NCI-H524 (cell line): ENCODE measurements around the gene THUMPD3.

ENCODE experiments used
- DNase-seq, 2 experiments: peaks; one replicate each; lab custom pipeline; 2025; lab: John Stamatoyannopoulos, UW

Gene THUMPD3

DNA sequence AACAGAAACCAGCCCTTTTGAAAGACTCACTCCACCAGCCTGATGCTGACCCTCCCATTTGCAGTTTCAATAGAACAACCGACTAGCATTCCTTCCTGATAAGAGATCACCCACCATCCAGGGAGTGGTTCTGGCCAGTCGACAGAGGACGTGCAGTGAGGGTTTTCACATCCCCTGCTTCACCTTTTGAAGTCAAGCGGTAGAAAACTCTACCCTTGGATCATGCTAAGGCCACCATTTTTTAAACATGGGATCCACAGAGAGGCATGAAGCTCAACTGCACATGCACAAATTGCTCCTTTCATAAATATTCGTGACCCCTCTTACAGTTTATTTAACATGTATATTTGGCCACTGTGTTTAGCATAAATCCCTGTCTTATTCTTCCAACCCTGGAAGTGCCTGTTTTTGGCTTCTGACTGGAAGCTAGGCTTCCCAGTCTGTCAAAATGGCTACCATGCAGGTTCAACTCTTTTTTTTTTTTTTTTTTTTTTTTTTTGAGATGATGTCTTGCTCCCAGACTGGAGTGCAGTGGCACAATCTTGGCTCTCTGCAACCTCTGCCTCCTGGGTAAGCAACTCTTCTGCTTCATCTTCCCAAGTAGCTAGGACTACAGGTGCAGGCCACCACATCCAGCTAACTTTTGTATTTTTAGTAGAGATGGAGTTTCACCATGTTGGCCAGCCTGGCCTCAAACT is 1.0 kb upstream of the THUMPD3 start:
- DNase-seq = no peak

DNA sequence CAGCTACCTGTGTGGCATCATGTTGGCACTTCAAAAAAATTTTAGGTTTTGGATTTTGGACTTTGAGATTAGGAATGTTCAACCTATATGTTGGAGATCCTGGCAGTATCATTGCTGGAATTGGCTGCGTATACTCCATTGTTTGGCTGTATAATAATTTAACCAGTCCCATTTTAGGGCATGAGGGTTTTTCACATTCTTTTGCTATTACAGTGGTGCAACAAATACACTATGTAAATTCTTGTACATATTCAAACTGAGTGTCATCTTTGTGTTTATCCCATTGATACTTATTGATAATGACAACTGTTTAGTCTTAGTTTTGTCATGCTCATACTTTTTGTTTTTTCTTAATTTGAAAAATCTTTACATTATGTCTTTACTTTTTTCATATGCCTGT is 6.7 kb downstream of the THUMPD3 start:
- DNase-seq = no peak

DNA sequence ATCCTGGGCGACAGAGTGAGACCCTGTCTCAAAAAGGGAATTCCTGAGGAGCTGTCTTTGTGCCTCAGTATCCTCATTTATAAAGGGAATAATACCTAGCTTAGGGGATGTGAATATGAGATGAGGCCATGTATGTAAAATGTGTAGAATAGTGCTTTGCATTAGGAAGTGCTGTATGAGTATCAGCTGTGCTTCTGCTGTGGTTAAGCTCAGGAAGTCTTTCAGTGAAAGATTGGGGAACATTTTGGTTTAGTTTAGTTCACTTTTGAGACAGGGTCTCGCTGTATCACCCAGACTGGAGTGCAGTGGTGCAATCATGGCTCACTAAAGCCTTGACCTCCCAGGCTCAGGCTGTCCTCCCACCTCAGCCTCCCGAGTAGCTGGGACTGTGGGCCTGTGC is 10.6 kb downstream of the THUMPD3 start:
- DNase-seq = no peak

DNA sequence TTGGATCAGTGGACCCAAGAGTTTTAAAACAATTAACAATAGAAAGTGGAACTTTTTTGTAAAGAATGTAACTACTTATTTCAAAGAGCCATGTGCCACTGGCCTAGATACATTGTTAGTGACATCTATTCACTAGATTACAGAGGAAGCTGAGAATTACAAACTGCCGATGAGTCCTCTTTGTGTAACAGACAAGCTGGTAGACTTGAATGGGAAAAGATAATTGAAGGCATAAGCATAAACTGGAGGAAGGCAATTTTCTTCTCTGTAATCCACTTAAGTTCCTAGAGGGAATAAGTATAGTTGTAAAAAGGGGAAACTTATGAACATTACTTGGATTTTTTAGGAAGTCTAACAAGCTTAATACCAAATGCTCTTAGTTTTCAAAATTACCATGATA is 15.1 kb downstream of the THUMPD3 start:
- no peak for DNase-seq

DNA sequence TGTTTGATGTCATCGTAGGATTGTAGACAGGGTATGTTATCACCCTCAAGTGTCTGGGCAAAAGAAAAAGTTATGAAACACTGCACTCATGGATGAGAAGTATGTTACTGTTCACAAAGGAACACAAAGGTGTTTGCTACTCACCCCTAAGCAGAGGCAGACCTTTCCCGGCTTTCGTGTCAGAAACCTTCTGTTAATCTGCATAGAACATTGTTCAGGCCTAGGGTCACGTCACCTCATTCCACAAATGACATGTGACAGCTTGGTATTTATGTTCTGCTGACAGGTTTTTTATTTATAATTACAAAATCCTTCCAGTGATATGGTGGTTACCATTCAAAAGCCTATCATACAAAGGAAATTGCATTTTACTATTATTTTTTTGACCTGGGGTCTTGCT is 16.5 kb downstream of the THUMPD3 start:
- DNase-seq = no peak

DNA sequence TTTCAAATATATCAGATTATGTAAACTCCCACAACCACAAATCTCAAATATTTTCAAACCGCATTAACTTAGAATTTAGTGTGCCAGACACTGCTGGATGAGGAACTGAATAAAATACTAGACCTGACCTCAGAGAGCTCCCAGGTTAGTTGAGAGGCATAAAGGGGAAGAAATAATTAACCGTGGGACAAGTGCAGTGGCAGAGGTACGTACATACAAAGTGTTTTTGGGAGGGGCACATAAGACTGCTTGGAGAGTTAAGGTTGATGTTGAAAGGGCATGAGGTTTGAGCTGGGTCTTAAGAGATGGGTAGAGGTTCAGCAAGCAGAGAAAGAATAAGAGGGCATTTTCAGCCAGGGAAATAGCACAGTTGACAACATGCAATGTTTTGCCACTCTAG is 17.2 kb downstream of the THUMPD3 start:
- no peak for DNase-seq

DNA sequence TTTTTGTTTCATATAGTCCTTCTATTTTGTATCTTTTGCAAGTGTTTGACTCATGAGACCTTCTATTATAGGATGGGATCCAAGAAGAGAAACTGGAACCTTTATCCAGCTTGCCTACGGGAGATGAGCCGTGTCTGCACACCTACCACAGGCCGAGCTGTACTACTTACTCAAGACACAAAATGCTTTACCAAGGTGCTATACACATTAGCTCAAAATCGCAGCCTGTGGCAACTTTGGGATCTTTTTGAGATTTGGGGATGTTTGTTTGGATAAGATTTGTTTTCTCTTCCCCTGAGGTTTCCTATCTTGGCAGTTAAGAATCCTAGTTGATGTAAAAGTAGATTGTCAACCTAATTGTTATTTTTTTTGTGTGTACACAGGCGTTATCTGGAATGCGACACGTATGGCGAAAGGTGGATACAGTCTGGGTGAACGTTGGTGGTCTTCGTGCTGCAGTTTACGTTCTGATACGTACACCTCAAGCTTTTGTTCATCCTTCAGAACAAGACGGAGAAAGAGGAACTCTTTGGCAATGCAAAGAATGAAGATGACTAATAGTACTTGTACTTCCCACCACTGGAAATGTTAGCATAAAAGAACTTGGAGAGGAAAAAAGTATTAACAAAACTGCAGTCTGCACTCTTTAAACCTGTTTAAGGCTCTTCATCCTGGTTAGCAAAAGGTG is 21.4 kb downstream of the THUMPD3 start:
- DNase-seq = no peak

DNA sequence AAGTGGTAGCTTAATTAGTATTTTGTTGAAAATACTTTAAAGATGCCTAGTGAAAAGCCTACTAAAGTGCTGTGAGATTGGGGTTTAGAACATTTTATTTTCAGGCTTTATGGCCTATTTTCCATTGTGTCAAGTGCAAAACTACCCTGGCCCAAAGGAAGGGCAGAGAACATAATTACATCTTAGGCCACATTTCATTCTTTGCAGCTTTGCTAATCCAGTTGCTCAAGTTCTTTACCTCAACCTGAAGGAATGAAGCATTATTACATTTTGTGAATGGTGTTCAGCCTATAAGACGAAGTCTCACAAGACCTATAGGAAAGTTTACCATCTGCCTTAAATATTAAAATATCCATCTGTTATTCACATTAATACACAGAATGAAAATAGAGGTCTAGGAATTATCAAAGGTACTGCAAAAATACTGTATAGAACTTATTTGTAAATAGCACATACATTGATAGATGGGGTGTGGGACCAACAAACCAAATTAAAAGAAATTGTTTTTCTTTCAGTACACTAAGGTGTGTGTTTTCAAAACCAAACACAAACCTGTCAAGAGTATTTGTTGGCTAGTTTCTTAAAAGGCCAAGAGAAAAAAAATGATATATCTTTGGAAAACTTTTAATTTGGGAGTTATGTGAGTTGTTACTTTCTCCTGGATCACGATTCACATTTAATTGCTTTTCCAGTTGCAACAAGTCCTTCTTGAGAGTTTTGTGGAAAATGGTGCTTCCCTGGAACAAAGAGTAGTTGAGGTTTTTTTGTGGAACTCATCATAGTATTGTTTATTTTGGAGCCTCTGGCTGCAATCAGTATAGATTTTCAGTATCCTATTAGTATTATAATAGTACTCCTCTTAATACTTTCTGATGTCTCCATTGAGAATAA is 22.6 kb downstream of the THUMPD3 start:
- DNase-seq = no peak

DNA sequence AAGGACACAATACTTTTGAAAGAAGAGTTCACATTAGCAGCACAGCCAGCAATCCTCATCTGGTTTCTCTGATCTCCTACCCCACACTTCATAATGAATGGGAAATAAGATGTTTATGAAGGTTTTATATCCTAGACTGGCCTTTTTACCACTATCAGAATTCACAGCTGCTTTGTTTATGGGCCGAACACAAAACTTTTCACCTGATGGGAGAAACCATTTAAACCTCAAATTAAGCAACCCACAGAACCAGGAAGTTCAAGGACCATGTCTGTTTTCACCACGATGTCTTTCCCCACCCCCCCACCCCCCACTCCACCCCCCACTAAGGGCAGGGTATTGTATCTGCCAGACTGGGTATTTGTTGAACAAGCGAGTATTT is 23.2 kb downstream of the THUMPD3 start:
- no peak for DNase-seq

DNA sequence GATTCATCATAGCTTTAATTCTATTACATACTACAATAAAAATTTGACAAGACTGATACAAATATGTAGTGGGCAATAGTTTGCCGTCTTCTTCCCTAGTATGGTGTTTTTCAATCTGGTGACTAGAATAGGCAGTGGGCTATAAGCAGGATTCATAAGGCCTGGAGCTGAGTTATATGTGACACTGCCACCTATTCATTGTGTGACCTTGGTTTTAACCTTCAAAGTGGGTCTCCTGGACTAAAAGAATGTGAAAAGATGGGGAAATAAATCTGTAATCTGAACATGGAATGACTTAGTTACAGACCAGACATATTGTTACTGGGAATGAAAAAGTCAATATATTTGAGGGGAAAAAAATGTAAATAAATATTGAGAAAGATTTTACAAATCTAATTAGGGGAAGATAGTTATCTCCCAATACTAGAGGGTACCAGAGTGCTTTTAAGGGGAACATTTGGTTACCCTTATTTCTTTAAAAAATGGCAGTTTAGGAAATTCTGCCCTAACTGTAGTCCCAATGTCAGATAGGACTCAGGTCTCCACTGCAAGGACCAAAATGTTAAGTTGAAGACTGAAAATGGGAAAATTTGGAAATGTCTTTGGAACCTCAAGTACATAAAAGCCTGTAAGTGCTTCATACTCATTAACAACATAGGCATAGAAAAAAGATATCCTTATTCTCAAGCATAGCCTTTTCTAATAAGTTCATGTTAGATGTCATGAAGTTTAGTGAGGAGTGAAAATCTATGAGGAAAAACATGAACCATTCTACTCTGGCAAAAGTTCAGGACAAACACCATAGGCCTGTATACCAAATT is 23.9 kb downstream of the THUMPD3 start:
- DNase-seq = no peak

DNA sequence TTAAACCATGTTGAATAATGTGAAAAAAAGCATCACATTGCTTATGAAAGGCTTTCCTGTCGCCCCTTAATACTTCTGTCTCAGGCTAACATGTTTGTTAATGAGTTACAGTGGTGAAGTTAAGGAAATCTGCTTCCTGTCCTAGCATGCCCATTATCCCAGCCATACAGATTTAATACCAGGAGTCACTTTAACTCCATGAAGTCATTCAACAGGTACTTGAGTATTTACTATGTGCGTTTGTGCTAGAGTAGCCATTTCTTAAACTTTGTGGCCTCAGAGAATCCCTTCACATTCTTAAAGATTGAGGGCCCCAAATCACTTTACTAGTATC is 24.4 kb downstream of the THUMPD3 start:
- no peak for DNase-seq

DNA sequence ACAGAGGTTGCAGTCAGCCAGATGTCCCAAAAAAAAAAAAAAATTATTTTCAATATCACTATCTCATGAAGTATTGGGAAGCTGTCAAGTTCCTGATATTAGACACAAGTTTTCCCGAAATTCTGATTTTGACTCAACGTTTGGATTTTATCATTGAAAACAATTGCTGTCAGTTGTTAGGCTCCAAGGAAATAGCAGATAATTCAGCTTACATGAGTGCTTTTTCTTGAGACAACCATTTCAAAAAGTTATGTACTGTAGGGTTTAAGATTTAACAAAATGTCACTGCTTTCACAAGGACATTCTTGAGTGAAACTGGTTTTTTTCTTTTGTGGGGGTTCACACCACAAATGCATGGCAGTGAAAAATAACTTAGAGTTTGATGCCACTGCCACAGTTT is 25.3 kb downstream of the THUMPD3 start:
- DNase-seq = no peak

DNA sequence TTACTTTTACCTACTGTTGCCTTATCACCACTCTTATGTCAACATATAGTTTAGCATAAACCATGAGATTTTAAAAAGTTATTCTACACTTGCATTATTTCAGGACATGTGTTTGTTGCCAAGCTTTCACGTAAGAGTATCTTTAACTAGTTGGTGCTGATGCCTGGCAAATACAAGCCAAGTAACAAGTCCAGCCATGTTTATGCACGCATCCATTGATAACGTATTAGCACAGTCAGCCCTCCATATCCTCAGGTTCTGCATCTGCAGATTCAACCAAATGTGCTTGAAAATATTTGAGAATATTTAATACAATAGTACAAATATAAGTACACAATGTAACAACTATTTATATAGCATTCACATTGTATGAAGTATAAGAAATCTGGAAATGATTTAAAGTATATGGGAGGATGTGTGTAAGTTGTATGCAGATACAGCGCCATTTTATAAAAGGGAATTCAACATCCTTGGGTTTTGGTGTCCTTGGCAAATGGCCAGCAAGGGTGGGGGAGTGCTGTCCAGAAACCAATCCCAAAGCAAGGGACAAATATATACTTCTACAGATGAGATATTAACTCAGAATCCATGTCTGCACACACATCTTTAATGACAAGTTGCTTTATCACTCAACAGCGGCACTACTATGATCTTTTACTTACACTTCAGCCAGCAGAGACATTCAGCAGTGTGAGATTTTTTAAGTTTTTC is 25.9 kb downstream of the THUMPD3 start:
- no peak for DNase-seq

DNA sequence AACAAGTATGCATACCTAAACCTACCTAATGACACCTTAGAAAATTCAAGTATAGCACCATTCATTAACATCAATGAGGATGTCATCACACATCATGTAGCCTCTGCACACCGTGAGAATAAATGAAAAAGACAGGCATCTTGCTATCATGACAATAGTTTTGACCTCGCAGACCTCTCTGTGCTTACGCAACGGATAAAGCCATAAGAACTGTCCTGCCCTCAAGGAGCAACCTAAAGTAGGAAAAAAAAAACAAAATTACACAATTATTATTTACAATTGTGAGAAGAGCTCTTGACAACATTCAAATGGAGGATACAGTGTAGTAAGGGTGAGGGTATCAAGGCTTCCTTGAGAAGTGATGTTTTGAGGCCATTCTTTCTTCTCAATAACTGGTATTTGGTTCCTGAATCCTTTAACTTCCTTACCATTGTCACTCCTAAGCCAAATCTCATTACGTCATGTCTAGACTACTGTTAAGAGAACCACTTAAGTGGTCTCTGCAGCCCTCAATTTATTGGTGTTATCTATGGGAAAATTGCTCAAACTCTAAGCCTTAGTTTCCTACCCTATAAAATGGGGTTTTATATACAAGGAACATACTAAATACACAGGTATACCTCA is 27.5 kb downstream of the THUMPD3 start:
- no peak for DNase-seq

DNA sequence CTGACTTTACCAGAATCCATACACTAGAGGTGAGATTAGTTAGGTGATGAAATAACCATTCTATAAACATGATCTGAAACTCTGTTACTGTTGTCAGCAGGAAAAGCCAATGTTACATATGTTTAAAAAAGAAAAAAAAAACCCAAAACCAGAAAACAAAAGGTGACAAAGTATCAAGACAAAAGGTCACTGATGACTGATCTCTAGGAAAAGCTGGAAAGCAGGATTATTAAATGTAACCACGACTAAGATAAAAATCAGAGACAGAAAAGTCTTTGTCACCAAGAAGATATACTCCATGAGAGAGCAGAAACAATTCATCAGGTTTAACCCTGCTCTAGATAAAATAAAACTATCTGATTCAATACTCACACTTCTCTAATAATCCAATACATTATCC is 29.2 kb downstream of the THUMPD3 start:
- no peak for DNase-seq

DNA sequence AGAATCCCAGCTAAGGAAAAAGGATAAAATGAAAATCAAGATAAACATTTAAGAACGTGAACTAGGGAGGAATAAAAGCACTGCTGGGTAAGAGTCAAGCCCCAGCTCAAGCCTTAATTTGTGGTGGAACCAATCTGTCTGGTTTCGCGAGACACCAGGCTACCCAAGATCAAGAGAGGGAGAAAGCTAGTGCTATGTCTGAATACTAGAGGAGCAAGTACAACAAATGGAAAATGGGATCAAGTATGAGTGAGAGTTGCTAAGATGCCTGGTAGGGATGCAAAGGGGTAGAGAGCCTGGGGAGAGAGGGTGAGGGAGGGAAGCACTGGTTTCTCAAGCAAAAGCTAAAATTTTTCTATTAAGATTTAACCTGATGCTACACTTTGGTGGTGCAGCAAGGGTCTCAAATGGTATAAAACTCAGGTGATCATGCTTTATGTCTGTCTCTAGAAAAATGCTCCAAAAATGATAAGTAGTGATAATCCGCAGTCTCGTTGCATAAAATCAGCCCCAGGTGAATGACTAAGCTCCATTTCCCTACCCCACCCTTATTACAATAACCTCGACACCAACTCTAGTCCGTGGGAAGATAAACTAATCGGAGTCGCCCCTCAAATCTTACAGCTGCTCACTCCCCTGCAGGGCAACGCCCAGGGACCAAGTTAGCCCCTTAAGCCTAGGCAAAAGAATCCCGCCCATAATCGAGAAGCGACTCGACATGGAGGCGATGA is 32.9 kb downstream of the THUMPD3 start:
- no peak for DNase-seq

DNA sequence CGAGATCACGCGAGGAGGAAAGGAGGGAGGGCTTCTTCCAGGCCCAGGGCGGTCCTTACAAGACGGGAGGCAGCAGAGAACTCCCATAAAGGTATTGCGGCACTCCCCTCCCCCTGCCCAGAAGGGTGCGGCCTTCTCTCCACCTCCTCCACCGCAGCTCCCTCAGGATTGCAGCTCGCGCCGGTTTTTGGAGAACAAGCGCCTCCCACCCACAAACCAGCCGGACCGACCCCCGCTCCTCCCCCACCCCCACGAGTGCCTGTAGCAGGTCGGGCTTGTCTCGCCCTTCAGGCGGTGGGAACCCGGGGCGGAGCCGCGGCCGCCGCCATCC is 33.4 kb downstream of the THUMPD3 start:
- peak; percentile 86 to 91 for DNase-seq

DNA sequence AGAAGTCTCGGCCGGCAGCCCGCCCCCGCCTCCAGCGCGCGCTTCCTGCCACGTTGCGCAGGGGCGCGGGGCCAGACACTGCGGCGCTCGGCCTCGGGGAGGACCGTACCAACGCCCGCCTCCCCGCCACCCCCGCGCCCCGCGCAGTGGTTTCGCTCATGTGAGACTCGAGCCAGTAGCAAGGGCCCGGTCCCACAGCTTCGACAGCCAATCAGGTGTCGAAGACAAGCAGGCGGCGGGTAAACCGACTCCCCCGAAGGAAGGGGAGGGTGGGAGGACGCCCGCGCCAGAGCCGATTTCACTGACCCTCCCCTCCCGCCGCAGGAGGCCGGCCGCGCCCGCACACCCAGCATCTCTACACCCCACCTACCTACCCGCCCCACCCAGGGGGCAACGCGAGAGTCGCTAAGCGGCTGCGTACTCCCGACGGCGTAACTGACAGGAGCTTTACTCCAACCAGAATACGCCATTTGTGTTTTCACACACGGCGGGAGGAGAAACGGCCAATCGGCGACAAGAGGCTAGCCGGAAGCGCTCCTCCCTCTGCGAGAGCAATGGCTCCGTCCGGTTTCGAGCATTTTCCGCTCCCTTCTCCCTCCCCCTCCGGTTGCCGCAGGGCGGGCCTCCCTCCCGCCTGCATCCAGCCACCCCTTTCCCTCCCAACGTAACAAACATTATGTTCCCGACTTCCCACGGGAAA is 33.9 kb downstream of the THUMPD3 start:
- peak; percentile 99 for DNase-seq

DNA sequence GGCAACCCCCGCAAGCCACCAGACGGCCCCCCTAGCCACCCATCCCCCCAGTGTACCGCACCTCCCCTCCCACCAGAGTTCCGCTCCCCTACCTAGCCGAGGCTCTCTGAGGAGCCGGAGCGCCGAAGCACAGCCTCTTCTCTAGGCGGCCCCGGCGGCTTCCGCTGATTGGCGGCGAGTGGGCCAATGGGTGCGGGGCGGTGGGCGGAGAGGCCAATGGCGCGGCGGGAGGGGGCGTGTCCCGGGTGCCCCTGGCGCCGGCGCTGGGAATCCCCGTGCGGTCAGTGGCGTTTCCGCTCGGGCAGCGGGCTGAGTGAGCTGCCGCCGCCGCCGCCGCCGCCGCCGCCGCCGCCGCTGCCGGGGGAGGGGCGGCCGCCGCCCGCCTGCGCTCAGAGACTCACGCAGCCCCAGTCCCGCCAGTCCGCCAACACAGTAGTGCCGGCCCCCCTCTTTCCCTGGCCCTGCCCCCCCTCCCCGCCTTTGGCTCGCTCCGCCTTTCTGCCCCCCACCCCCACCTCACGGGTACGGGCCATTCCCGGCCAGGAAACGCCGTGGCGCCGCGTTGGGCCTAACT is 34.6 kb downstream of the THUMPD3 start, which contains the start of gene SETD5:
Gene SETD5 (plus strand): TSS at position 284 of the 574 bp plus-strand sequence. CDS start 31,324 bp downstream, outside the sequence.
- DNase-seq = peak; percentile 91 to 93
